ENCODE results near the gene SLC25A27.

The SLC25A27 gene

DNA sequence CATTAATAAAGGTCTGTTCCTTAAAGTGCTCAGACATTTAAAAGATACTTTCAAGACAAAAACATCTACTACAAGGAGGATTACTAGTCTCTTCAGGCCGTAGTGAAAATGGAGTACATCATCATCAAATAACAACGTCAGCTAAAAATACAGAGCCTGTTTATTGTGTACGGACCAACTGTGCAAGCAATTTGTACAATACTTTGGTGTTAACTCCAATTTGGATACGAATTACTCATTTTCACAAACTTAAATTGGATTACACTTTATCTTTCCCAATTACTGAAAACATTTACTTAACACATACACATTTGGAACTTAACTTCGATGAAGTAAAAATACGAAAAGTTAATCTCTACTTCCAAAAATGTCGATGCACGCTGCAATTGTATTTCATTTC, 959 bp upstream of the SLC25A27 start:
- no peak for DNase-seq

DNA sequence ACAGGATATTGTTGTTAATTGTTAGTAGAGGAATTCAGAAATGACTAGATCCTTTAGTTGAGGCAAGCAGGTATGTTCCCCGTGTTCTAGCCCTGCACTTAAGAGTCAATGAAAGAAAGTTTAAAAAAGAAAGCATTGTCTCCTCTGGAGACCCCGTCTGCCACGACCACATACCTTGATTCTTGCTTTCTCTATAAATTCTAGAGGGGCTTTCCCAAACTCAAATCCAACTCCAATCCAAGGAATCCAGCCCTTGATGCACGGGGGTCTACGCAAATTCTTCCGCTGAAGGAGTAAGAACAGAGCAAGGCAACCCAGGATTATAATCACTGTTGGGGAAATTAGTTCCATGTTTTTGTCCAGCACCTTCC, 558 bp upstream of the SLC25A27 start:
- no peak for DNase-seq

DNA sequence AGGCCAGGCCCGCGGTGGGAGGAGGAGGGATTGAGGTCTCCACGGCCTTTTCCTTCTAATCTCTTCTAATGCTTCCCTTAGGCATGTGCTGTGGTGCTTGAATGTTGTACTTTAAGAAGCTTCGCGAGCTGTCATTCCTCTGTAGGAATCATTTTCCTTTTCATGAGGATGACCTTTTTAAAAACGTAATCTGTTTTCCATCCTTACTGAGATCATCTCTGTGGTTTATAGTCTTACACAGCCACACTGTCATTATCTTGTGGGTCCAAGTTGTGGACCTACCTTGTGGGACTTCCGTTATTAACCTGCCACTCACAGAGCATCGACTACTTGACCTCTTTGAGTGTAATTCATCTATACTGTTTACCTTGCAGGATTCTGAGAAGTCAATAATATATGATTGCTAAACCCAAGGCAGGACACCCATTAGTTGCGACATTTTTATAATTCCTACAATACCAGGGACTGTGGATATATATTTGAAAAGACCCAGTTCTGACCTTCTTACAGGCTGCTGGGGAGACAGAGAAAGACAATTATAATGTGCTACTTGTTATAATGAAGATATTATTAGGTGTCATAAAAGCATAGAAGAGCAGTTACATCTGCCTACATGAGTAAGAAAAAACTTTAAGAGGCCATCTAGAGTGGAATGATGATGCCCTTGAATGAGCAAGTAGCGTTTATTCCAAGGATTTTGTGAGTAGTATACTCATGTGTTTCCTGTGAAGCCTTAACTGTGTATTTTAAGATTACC, 842 bp downstream of the SLC25A27 start:
- DNase-seq, result no peak

DNA sequence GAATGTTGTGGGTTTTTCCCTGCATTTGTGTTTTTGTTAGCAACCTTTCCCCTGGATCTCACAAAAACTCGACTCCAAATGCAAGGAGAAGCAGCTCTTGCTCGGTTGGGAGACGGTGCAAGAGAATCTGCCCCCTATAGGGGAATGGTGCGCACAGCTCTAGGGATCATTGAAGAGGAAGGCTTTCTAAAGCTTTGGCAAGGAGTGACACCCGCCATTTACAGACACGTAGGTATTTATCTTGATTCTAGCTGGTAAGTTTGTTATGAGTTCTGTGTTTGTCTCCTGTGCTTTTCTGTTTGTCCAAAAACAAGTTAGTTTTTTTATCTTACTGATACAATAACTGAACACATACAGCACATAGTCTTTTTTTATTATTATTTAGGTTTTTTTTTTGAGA, 3.0 kb downstream of the SLC25A27 start:
- no peak for DNase-seq

DNA sequence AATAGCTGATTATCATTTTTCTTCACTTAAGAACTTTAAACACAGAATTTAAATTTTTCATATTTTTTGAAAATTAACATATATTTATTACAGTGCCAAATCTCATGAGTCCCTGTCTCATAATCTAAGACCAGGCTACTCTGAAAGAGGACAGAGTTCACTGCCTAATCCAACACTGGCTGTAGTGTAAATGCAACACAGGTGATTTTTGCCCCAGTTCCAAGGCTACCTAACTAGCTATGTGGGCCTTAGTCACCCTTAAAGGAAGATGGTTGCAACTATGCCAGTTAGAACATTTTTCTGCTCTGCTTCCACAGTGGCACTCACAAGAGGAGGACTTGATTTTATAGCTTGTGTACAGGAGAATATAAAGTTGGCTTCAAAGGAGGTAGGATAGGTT, 4.9 kb downstream of the SLC25A27 start:
- no peak for DNase-seq

DNA sequence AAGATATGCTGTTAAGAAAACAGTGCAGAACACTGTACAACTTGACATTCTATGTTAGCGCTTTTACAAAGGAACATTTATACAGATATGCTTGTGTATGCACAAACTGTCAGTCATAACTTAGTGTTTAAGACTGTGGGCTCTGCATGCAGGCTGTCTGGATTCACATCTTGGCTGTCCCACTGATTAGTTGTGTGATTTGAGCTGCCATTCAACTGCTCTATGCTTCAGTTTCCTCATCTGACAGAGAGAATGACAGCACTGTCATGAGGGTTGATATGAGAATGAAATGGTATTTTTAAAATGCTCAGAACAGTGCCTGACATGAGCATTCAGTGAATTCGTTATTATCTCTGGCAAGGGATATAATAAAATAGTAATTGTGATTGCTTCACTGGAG, 8.7 kb downstream of the SLC25A27 start:
- DNase-seq, result no peak

DNA sequence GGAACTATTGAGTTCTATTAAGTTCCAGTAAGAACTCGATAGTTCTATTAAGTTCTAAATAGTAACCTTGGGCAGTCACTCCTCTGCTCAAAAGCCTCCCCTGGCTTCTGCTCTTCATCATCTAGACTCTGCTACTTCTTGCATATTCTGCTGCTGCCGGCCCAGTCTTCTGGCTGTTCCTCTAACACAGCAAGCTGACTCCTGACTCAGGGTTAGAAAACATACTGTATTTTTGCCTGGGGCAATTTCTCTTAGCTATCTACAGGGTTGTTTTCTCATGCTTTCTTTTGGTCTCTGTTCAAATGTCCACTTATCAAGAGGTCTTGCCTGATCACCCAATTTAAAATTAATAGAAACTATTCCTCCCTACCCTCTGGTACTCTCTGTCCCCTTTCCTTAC, 14.6 kb downstream of the SLC25A27 start:
- DNase-seq, result no peak

DNA sequence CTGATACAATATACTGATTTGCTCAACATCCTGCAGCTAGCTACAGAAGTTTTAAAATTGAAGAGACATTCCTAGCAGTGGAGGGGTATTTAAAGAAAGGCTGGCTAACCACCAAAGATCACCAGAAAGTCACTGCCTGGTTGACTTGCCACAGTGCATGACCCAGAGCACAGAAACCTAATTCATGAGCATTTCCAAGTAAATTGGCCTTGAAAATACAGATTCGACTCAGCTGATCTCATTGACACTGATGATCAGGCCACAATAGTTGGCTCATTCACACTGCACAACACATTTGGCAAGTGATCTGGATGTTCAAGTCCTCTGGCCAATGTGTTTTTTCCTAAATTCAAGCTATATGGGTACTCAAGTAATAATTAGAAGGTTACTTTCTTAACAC, 21.6 kb downstream of the SLC25A27 start:
- DNase-seq, result no peak

DNA sequence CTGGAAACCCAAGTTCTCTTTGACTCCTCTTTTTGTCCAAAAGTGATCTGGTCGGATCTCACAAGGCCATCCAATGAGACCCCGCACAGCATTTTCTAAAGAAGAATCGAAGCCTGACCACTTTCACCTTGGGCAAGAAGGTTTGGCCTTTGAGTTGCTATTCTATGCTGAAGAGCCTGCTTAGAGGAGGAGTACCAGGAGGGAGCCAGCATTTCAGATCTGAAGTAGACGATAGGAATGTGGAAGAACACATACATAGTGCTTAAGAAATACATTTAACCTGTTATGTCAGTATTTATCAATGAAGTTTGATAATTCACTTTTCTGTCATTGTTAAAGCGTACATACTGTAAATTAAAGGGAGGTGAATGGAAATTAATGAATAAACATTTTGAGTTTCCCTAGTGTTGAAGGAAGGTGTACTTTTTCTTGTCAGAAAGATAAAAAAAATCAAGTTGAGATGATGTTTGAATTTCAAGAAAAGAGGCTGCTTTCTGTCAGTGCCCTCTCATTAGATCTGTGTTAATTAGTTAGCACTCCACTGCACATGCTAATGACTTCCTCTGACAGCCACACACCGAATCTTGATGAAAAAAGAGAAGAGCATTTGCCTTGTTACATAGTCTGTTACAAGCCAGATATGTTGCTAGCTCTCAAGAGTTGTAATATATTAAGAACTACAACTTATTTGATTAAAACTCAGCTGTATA, 24.0 kb downstream of the SLC25A27 start:
- no peak for DNase-seq

DNA sequence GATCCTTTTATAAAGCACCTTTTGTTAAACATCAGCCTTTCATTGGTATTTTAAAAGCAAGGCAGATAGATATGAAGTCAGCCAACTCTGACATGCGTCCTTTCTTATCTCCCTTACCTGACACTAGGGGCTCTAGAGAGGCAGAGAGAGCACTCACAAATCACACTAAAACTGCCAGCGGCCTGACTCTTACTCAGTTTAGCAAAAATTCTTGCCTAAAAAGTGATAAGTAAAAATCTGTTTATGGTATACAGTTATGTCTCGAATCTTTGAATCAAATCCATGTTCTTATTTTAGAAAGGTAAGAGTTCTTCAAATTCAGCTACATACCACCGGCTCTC, 24.5 kb downstream of the SLC25A27 start:
- DNase-seq, result peak; percentile 2

DNA sequence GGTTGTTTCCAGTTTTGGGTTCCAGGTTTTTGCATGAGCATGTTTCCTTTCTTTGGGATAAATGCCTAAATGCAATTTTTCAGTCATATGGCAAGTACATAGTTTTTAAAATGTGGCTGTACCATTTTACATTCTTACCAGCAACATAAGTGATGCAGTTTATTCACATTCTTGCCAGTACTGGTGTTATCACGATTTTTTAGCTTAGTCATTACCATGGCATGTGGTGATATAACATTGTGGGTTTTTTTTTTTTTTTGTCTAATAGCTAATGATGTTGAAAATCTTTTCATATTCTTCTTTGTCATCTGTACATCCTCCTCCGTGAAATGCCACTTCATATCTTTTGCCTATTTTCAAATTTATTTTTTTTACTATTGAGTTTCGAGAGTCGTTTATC, 32.0 kb downstream of the SLC25A27 start:
- peak; percentile 41 for DNase-seq

DNA sequence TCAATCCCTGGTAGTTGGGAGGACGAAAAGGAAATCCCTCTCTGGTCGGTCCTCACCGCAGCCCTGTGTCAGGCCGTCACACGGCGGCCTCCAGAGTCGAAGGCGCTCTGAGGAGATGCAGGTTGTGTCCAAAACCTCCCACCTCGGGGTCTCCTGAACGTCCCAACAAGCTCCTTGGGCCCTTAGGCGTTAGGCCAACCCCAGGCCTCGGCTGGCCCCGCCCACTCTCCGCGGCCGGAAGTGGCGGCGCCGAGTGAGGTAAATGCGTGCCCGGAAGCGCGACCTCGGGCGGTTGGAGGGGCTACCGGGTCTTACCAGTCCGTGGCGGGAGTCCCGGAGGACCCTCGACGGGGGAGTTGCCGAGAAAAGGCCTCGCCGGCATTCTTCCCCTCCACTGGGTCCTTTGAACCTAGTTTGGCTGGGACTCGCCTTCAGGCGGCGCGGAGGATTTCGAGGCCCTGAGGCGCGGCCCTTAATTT, 34.9 kb downstream of the SLC25A27 start, which contains the start of gene TDRD6:
TDRD6 (plus strand) TSS at position 267 of the 479 bp plus-strand sequence. CDS start 244 bp downstream, outside the sequence.
- DNase-seq, result no peak

DNA sequence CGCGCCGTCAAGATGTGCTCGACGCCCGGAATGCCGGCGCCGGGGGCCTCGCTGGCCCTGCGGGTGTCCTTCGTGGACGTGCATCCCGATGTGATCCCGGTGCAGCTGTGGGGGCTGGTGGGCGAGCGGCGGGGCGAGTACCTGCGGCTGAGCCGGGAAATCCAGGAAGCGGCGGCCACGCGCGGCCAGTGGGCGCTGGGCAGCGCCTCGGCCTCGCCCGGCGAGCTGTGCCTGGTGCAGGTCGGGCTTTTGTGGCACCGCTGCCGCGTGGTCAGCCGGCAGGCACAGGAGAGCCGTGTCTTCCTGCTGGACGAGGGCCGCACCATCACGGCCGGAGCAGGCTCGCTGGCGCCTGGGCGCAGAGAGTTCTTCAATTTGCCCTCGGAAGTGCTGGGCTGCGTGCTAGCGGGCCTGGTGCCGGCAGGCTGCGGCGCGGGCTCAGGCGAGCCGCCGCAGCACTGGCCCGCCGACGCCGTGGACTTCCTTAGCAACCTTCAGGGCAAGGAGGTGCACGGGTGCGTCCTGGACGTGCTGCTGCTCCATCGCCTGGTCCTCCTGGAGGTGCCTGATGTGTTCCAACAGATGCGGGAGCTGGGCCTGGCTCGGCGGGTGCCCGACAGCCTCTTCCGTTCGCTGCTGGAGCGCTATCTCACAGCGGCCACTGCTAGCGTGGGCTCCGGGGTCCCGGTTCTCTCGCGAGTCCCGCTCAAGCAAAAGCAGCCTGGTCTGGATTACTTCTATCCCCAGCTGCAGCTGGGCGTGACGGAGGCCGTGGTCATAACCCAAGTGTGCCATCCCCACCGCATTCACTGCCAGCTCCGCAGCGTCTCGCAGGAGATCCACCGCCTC, 35.6 kb downstream of the SLC25A27 start:
- DNase-seq, result no peak

DNA sequence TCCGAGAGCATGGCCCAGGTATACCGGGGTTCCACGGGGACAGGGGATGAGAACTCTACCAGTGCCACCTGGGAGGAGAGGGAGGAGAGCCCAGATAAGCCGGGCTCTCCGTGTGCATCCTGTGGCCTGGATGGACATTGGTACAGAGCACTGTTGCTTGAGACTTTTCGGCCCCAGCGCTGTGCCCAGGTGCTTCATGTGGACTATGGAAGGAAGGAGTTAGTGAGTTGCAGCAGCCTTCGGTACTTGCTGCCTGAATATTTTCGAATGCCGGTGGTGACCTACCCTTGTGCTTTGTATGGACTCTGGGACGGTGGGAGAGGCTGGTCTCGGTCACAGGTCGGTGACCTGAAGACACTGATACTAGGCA, 36.2 kb downstream of the SLC25A27 start:
- no peak for DNase-seq

DNA sequence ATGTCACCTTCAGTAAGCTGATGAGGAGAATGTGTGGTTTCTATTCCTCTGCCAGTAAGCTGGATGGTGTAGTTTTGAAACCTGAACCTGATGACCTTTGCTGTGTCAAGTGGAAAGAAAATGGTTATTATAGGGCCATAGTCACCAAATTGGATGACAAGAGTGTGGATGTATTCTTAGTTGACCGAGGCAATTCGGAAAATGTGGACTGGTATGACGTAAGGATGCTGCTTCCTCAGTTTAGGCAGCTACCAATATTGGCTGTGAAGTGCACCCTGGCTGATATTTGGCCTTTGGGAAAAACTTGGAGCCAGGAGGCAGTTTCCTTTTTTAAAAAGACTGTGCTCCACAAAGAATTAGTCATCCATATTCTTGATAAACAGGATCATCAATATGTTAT, 36.9 kb downstream of the SLC25A27 start:
- DNase-seq, result no peak

DNA sequence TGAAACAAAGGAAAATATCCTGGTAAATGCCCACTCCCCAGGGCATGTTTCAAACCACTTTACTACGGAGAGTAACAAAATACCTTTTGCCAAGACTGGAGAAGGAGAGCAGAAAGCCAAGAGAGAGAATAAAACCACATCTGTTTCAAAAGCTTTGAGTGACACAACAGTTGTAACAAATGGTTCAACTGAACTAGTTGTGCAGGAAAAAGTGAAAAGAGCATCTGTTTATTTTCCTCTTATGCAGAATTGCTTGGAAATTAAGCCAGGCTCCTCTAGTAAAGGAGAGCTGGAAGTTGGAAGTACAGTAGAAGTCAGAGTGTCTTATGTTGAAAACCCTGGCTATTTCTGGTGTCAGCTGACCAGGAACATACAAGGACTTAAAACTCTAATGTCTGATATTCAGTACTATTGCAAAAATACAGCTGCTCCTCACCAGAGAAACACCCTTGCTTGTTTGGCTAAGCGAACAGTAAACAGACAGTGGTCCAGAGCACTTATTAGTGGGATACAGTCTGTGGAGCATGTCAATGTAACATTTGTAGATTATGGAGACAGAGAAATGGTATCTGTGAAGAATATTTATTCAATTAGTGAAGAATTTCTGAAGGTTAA, 37.5 kb downstream of the SLC25A27 start:
- no peak for DNase-seq

DNA sequence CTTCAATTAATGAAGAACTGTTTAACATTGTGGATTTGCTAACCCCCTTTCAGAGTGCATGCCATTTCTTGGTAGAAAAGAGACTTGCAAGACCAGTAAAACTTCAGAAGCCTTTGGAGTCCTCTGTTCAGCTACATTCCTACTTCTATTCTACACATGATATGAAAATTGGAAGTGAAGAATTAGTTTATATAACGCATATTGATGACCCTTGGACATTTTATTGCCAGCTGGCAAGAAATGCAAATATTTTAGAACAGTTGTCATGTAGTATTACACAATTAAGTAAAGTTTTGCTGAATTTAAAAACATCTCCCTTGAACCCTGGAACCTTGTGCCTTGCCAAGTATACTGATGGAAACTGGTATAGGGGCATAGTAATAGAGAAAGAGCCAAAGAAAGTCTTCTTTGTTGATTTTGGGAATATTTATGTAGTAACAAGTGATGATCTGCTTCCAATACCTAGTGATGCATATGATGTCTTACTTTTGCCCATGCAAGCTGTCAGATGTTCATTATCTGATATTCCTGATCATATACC, 38.2 kb downstream of the SLC25A27 start:
- DNase-seq, result no peak

DNA sequence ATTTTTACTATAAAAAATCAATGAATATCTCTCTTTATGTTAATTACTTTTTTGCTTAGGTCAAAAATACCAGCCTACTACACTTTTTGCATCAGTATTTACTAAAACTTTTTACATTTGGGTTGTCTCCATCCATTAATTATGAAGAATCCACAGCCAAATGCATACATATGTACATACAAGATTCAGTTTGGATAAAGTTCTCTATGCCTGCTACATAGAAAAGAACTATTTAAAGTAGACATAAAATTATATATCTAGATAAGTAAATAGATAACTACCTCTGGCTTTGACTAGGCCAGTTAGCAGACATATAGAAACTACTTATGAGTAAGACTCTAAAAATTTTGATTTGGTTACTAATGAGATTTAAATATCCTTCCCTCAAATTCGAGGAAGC, 47.2 kb downstream of the SLC25A27 start:
- DNase-seq, result no peak

DNA sequence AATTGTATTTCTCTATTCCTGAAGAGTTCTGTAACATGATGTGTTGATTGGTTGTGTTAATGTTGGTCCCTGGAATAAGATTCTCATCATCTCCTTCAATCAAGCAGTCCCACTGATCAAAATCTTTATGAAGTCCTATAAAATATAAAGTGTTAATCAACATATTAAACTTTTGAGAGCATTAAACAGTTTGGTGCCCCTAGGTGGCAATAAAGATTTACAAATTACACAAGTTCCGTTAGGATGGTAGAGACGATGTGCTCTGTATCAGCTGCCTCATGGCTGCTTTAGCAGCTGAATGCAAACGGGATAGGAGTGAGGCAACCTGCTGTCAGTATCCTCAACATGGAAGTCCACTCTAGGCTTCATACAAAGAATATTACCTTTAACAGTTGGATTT, 51.8 kb downstream of the SLC25A27 start:
- DNase-seq, result peak; percentile 1

DNA sequence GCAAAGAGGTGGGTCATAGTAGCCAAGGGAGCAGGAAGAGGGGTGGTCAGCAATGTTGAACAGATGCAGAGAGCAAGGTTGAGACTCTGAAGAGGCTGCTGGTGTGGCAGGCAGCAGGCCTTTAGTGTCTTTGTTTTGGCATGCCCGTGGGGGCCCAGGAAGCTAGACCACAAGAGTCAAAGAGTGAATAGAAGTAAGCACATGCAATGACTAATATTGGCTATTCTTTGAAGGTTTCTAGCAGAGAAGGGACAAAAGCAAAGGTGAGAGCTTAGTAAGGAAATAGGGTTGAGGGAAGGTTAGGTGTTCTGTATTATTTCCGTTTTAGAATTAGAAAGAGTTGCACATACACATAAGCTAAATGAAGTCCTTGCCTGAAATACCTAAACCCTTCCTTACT, 53.7 kb downstream of the SLC25A27 start:
- DNase-seq, result no peak

DNA sequence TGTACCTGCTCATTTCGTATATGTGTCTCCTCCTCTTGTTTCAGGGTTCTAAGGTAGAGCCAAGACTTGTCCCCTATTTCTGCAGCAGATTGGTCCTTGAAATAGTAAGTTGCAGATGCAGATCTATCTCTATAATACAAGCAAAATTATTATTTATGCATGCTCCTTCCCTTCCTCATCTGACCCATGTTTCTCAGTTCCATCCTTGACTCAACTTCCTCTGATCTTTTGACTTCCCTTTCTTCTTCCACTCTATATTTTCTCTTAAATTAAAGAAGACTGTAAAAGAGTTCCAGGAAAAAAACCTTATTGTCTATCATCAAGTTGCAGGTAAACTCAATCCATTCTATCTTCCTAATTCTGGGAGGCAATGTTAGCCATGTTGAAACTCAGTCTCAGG, 58.7 kb downstream of the SLC25A27 start:
- no peak for DNase-seq

DNA sequence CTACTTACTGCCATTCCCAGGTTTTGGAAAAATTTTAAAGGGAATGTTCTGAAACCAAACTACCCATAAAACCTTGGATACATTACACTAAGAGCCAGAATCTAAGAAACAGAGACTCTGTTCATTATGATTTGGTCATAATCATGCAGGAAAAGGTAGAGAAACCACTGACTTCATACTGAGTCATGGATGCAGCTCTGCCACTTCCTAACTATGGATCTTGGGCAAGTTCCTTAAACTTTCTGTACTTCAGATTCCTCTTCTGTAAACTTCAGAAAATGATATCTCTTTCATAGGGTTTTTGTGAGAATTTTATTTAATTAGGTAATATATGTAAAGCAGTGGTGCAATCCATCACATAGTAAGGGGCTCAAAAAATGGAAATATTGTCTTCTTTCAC, 62.4 kb downstream of the SLC25A27 start:
- no peak for DNase-seq

DNA sequence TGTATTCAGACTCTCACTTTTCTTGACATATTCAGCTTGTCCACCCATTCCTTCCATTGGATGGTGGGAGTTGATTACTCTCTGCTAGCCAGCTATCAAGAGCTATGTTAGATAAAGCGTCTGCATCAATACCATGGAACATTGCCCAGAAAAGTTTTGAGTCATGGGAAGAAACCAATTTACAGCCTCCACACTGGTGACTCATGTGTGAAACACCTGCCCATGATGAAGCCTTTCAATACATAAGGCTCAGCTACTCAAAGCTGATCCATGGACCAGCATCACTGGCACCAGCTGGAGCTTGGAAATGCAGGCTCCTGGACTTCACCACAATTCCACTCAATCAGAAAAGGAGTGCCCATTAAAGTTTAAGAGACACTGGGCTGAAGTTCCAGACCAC, 66.3 kb downstream of the SLC25A27 start:
- DNase-seq, result peak; percentile 38

Data from fibroblast of upper back skin (primary cell).